ENCODE results near the gene IL37.
"Not testable (repeated sequence)": the region's sequence is repeated elsewhere in the genome, so short reads cannot be mapped to it uniquely, and the experiment has no call there.

Gene IL37

DNA sequence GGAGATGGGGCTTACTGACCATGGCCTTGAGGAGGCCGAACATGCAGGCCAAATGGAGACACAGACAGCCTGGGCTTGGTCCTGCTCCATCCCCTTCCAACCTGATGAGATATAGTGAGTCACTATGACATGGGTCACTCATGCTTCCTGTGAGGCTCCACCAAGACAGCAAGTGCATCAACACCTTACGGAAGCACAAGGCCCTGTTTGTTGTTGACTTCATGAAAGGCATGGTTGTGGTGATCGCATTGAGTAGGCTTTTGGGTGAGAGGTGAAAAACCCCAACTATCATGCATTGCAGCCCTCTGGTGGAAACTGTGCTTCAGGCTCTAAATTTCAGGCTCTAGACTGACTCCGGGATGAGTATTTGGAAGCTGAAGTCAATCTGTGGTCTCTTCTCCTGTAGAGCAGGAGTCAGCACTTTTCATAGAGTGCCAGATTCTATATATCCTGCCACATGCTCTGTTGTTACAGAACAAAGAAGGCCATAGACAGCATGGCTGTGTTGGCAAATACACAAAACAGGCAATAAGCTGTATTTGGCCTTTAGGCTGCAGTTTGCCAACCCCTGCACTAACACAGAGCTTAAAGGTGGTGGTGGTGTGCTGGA, 10.1 kb downstream of the IL37 start:
- no peak for DNase-seq (ENCODE audit: low read depth in 2 of 3, low spot score in 1 of 3)

DNA sequence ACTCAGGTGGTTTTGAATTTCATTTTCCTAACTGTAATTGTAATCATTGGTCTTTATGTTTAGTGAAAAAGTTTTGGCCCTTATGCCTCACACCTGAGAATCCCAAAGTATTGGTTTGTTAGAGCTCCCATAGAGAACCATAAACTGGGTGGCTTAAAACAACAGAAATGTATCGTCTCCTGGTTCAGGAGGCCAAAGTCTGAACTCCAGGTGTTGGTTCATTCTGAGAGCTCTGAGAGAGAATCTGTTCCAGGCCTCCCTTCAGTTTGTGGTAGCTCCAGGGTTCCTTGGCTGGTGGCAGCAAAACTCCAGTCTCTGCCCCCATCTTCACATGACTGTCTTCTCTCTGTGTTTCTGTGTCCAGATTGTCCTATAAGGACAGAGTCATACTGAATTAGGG, 11.0 kb downstream of the IL37 start:
- no peak for DNase-seq (ENCODE audit: low read depth in 2 of 3, low spot score in 1 of 3)

GRCh38 chr2:112923237-112923966, 12.4 kb downstream of the IL37 start:
- no peak for DNase-seq (ENCODE audit: low read depth in 2 of 3, low spot score in 1 of 3)

DNA sequence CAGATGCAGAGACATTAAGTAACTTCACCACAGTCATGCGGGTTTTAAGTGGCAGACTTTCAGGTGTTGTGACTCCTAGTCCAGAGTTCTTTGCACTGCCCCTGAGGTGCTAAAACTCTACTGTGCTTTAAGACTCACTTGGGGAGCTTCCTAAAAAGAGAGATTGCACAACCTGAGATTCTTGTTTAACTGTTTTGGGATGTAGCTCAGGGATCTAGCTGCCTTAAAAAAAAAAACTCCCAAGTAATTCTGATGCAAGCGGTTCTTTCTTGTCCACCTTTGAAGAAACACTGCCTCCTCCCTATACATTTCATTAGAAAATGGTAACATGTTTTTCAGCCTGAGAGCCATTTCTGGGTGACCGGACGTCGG, 13.0 kb downstream of the IL37 start:
- DNase-seq (ENCODE audit: low read depth in 2 of 3, low spot score in 1 of 3): no peak

GRCh38 chr2:112924360-112924759, 13.4 kb downstream of the IL37 start:
- no peak for DNase-seq (ENCODE audit: low read depth in 2 of 3, low spot score in 1 of 3)

DNA sequence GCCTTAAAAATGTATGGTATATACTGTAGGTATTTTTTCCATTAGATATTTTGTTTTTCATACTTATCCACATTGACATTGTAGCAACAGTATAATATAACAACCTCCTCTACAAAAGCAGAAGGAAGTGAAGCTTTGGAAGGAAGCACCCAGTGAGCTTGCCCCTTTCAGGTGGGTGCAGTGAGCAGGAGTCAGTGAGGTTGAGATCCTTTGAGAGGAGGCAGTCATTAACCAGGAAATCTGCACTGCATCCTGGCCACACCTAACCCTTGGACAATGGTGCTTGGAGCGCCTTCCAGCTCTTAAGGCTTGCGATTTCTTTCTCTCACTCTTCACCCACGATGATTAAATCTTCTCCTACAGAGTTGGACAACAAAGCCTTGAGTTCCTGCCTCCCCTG, 13.9 kb downstream of the IL37 start:
- DNase-seq (ENCODE audit: low read depth in 2 of 3, low spot score in 1 of 3): no peak

- DNase-seq (ENCODE audit: low read depth in 2 of 3, low spot score in 1 of 3): no peak
Measured at GRCh38 chr2:112926707-112927106, 15.7 kb downstream of the IL37 start.

DNA sequence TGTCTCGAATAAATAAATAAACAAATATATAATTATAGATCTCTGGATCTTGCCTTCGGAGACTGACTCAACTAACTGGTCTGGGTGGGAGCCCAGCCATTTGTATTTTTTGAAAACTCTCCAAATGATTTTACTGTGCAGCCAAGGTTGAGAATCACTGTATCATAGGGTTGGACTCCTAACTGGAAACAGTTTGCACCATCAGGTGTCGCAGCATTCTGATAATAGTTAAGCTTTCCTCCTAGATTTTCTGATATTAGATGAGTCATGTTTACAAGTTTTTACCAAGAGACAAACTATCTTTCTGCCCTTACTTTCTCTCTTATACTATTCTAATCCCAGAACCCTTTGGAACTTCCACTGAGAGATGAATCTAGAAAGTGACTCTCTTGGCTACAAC, 16.8 kb downstream of the IL37 start:
- DNase-seq (ENCODE audit: low read depth in 2 of 3, low spot score in 1 of 3): no peak

DNA sequence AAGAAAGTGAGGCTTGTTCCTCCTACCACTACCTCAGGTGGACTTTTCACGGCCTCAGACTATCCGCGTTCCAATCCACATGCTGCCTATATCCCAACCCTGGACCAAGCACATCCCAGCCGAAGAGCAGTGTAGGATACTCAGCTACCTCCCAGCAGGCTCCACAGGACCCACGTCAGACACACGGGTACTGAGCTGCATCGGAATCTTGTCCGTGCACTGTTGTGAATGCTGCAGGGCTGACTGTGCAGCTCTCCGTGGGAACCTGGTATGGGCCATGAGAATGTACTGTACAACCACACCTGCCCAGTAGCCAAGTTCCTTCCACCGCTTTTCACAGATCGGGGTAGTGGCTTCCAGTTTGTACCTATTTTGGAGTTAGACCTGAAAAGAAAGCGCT, 22.3 kb downstream of the IL37 start:
- no peak for DNase-seq (ENCODE audit: low read depth in 2 of 3, low spot score in 1 of 3)

DNA sequence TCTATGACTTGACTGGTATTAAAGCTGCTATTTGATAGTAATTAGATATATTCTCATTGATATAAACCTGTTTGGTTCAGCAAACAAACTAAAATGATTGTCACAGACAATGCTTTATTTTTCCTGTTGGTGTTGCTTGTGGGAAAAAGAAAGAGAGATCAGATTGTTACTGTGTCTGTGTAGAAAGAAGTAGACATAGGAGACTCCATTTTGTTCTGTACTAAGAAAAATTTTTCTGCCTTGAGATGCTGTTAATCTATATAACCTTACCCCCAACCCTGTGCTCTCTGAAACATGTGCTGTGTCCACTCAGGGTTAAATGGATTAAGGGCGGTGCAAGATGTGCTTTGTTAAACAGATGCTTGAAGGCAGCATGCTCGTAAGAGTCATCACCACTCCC, 23.2 kb downstream of the IL37 start:
- not testable (repeated sequence) for DNase-seq (ENCODE audit: low read depth in 2 of 3, low spot score in 1 of 3)

- DNase-seq (ENCODE audit: low read depth in 2 of 3, low spot score in 1 of 3): no peak
Measured at GRCh38 chr2:112936927-112937232, 25.9 kb downstream of the IL37 start.

GRCh38 chr2:112938904-112939303, 27.9 kb downstream of the IL37 start:
- DNase-seq (ENCODE audit: low read depth in 2 of 3, low spot score in 1 of 3): no peak

GRCh38 chr2:112939425-112939824, 28.5 kb downstream of the IL37 start:
- DNase-seq (ENCODE audit: low read depth in 2 of 3, low spot score in 1 of 3): no peak

GRCh38 chr2:112940859-112941625, 30.1 kb downstream of the IL37 start:
- DNase-seq (ENCODE audit: low read depth in 2 of 3, low spot score in 1 of 3): no peak

- DNase-seq (ENCODE audit: low read depth in 2 of 3, low spot score in 1 of 3): peak; percentile 60 to 70 (median 65)
Measured at GRCh38 chr2:112941753-112942653, 31.0 kb downstream of the IL37 start.

DNA sequence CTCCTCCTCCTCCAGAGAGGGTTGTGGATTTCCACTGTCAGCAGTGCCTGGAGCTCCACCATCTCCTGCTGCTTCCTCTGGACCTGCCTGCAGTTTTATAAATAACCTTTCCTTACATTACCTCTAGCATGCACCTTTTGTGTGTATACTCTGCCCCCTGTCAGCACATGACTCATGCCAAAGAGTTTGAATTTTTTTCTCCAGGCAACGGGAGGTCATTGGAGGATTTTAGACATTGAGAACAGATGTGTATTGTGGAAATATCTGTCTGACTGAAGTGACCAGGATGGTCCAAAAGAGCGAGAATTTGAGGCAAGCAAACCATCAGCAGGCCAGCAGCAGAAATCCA, 31.7 kb downstream of the IL37 start:
- no peak for DNase-seq (ENCODE audit: low read depth in 2 of 3, low spot score in 1 of 3)

DNA sequence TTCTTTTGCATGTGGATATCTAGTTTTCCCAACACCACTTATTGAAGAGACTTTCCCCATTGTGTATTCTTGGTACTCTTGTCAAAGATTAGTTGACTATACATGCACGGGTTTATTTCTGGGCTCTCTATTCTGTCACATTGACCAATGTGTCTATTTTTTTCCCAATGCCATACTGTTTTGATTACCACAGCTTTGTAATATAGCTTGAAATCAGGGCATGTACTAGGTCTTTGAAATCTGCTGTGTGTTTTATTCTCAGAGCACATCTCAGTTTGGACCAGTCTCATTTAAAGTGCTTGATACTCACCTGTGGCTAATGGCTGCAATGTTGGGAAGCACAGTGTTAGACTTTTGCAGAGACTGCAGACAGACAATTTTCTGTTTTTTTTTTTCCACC, 34.0 kb downstream of the IL37 start:
- no peak for DNase-seq (ENCODE audit: low read depth in 2 of 3, low spot score in 1 of 3)

GRCh38 chr2:112946086-112946485, 35.1 kb downstream of the IL37 start:
- no peak for DNase-seq (ENCODE audit: low read depth in 2 of 3, low spot score in 1 of 3)

DNA sequence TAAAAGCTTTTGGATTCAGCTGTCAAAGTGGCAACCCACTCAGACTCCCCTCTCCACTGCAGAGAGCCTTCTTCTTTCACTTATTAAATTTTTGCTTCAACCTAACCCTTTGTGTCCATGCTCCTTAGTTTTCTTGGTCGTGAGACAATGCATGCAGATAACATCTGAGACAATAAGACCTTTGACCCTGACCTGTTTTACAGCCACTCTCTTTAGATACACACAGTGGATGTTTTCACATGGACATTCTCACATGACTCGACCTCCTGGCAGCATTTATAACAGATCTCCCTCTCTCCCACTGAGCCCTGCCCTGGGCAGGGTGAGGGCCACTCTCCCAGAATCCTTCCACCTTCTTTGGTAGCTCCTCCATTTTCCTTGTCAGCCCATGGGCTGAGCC, 36.4 kb downstream of the IL37 start:
- DNase-seq (ENCODE audit: low read depth in 2 of 3, low spot score in 1 of 3): no peak

DNA sequence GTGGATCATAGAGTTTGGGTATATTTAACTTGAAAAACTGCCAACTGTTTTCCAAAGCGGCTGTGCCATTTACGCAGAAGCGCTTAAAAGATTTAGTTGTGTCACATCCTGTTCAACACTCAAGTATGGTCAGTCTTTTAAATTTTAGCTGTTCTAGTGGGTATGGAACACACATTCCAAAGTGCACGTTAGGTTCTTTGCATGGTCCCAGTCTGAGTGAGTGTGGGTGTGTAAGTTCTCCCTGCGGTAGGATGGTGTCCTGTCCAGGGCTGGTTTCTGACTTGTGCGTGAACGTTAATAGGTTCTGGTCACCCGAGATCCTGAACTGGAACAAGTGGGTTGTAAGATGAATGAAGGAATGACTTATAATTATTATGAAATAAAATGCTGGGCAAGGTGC, 38.5 kb downstream of the IL37 start:
- DNase-seq (ENCODE audit: low read depth in 2 of 3, low spot score in 1 of 3): no peak

DNA sequence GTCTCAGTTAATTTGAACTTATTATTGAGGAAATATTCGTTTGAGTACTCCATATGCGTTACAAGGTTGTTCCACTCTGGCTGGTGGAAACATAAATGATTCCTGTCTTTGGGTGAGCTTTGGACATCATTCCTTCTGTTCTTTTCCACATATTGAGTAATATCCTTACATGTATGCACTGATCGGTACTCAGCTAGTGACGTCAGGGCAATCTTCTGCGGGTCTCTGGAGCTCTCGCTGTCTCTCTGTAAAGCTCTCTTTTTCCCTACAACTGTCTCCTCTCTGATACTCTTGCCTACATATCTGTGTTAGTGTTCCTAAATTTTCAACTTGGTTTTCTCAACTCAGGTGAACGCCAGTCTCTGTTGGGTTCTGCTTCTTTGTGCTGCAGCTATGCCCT, 43.4 kb downstream of the IL37 start:
- no peak for DNase-seq (ENCODE audit: low read depth in 2 of 3, low spot score in 1 of 3)

DNA sequence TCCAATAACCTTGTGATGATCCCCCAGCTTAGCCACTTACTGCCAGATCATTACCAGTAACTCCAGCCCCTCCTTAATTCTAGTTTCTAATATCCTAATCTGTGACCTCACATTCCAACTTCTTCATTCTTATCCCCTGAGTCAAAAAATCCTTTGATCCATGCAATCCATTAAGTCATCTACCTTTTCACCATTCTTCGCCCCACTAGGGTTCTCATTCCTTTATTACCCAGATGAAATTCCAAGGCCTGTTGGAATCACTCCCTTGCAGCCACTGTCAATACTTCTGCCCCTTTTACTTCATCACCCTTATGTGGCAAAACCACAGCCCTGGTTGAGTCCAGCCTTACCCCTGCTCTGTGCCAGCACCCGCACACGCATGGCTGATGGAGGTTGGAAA, 46.5 kb downstream of the IL37 start:
- no peak for DNase-seq (ENCODE audit: low read depth in 2 of 3, low spot score in 1 of 3)
